Left ventricle myocardium inferior (tissue), 1 donor: ENCODE data around the gene RRP1. TPM values are rescaled to one million over a fixed set of nuclear protein-coding genes. Genes with fewer than 3 reads are reported as not detected.

Source experiments
- DNase-seq: peaks from one replicate; pipeline ENCODE4 v3.0.0-alpha.2; 2020
- H3K27ac ChIP-seq: fragments of 200-600 bp; replicated peaks from 2 replicates; pipeline ENCODE4 v1.8.0; 2021
- H3K27me3 ChIP-seq: fragments of 200-600 bp; 2 replicates; pipeline ENCODE4 v1.8.0; 2021; ENCODE audit warnings: low read depth
- H3K36me3 ChIP-seq: fragments of 200-600 bp; 2 replicates; pipeline ENCODE4 v1.8.0; 2021
- H3K4me1 ChIP-seq: fragments of 200-600 bp; 2 replicates; pipeline ENCODE4 v1.8.0; 2021
- H3K4me3 ChIP-seq: fragments of 200-600 bp; 2 replicates; pipeline ENCODE4 v1.8.0; 2021; ENCODE audit warnings: mild to moderate bottlenecking, moderate library complexity
- H3K9me3 ChIP-seq: fragments of 200-600 bp; replicated peaks from 2 replicates; pipeline ENCODE4 v1.8.0; 2021
- CTCF ChIP-seq: fragments of 200-600 bp; IDR thresholded peaks from 2 replicates; pipeline ENCODE4 v1.8.0; 2021; ENCODE audit warnings: antibody characterized with exemption, mild to moderate bottlenecking, borderline replicate concordance
- intact Hi-C: fragments of 100-400 bp; cut with micrococcal nuclease; formaldehyde crosslinking; loops from one replicate; pipeline ENCODE4 v1.11.0; 2022
- total RNA-seq: library from RNA; stranded (reverse); fragmentation: NEBNext Ultra II Directional; extraction: Animal tissue kit (Norgen Biotek cat#: 25700); gene quantifications from one replicate; pipeline ENCODE4 v1.2.1, GENCODE V29; 2021
- donor health status: DM: no; HTN: yes; CAD: no; lungs with severe emphysema.

The RRP1 gene
- total RNA-seq, 1 donor from 2014 or later, result 8.5 TPM

GRCh38 chr21:43786300-43786806 lies 3.0 kb upstream of the RRP1 start:
- H3K36me3 ChIP-seq, result peaks cover 1% of the 10 kb centered on the region
- no peaks in the 10 kb centered on the region for H3K9me3 ChIP-seq
- TF ChIP-seq CTCF, result no peak
- H3K27me3 ChIP-seq, result no peaks in the 10 kb centered on the region
- intact Hi-C loops, result no loop called here
- H3K27ac ChIP-seq, result no peak overlapping the region
- DNase-seq, result no peak
- peaks cover 24% of the 10 kb centered on the region for H3K4me1 ChIP-seq
- no peak overlapping the region for H3K4me3 ChIP-seq

DNA sequence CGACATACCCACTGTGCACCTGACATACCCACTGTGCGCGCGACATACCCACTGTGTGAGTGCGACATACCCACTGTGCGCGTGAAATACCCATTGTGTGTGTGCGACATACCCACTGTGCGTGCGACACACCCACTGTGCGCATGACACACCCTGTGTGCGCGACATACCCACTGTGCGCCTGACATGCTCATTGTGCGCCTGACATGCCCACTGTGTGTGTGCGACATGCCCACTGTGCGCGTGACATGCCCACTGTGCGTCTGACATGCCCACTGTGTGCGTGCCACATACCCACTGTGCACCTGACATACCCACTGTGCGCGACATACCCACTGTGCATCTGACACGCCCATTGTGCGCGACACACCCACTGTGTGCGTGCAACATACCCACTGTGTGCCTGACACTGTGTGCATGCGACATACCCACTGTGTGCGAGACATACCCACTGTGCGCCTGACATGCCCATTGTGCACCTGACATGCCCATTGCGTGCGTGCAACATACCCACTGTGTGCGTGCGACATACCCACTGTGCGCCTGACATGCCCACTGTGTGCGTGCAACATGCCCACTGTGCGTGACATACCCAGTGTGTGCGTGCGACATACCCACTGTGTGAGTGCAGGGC lies 2.5 kb upstream of the RRP1 start:
- Histone ChIP-seq H3K4me1 (peaks cover 24% of the 10 kb centered on the region), H3K27me3 (no peaks in the 10 kb centered on the region), H3K9me3 (no peaks in the 10 kb centered on the region), H3K27ac (no peak overlapping the region), H3K4me3 (no peak overlapping the region), H3K36me3 (peaks cover 7% of the 10 kb centered on the region)
- intact Hi-C loops, result no loop called here
- TF ChIP-seq CTCF, result no peak
- no peak for DNase-seq

DNA sequence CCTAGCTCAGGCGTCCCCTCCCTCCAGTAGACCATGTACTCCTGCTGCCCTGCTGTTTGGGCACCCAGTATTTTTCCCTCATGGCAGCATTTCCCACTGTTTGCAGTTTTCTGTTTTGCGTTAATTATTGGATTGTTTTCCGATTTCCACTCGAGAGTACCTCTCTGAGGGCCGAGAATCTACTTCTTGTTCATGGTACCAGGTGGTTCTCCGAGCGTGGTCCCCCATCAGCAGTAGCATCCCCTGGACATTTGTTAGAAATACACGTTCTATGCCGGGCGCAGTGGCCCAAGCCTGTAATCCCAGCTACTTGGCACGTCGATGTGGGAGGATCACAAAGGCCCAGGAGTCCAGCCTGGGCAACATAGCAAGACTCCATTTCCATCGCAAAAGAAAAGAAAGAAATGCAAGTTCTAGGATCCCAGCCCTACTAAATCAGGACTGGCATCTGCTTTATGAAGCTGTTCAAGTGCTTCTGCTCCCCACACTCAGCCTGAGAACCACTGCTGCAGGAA lies 690 bp downstream of the RRP1 start:
- intact Hi-C loops, result no loop called here
- H3K4me3 ChIP-seq, result peak overlapping the region; percentile 94
- H3K27ac ChIP-seq, result peak overlapping the region; percentile 91
- H3K9me3 ChIP-seq, result no peaks in the 10 kb centered on the region
- H3K36me3 ChIP-seq, result peaks cover 37% of the 10 kb centered on the region
- no peak for DNase-seq
- TF ChIP-seq CTCF, result no peak
- H3K4me1 ChIP-seq, result peaks cover 24% of the 10 kb centered on the region
- no peaks in the 10 kb centered on the region for H3K27me3 ChIP-seq

DNA sequence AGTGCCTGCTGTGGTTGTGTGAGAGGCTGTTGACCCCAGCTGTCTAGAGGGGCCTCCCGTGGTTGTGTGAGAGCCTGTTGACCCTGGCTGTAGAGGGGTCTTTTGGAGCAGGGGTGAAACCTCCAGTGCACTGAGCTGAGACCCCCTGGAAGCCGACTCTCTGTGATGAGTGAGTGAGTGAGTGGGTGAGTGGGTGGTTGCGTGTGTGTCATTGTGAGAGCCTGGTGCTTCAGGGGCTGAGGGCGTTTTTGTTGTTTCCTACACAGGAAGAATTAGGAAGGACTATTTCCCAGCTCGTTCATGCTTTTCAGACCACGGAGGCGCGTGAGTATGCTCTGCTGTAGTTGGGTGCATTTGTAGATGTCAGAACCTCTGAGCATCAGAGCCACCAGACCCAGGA lies 3.0 kb downstream of the RRP1 start:
- intact Hi-C loops, result no loop called here
- Histone ChIP-seq H3K4me1 (peaks cover 24% of the 10 kb centered on the region), H3K9me3 (no peaks in the 10 kb centered on the region), H3K4me3 (no peak overlapping the region), H3K27ac (no peak overlapping the region), H3K36me3 (peaks cover 59% of the 10 kb centered on the region), H3K27me3 (no peaks in the 10 kb centered on the region)
- no peak for DNase-seq
- TF ChIP-seq CTCF, result no peak

GRCh38 chr21:43793243-43793642 lies 3.9 kb downstream of the RRP1 start:
- no peak for DNase-seq
- TF ChIP-seq CTCF, result no peak
- Histone ChIP-seq H3K9me3 (no peaks in the 10 kb centered on the region), H3K27ac (no peak overlapping the region), H3K4me3 (no peak overlapping the region), H3K4me1 (peaks cover 24% of the 10 kb centered on the region), H3K36me3 (peaks cover 67% of the 10 kb centered on the region), H3K27me3 (no peaks in the 10 kb centered on the region)
- intact Hi-C loops, result no loop called here
